OCI-LY3 (cell line): Measurements from ENCODE around the gene MARCHF3.

ENCODE experiments used
- CTCF ChIP-seq: fragments of 200-600, 300-600 bp; sonication (generic); IDR thresholded peaks from 2 replicates; pipeline ENCODE4 v1.5.1; 2014; ENCODE audit warnings: antibody characterized with exemption, low read length, low read depth
- EZH2phosphoT487 ChIP-seq: fragments of 200-600 bp; shearing (Covaris generic); IDR thresholded peaks from 2 replicates; pipeline ENCODE4 v1.6.1; 2018; ENCODE audit warnings: antibody characterized with exemption, mixed run types, low read depth

- TF ChIP-seq CTCF (no peak), EZH2phosphoT487 (no peak)
Observed at GRCh38 chr5:126926187-126926586, 104.2 kb downstream of the MARCHF3 start.
